Body of pancreas (tissue), 4 donors: ENCODE data around the gene SOCS3. TPM values are rescaled to one million over a fixed set of nuclear protein-coding genes. Genes with fewer than 3 reads are reported as not detected.

Source experiments
- ATAC-seq: fragments of 150-250 bp; one replicate; pipeline ENCODE4 v1.9.1; 2016
- DNase-seq, 4 donors: peaks; one replicate each; pipeline ENCODE4 v3.0.0-alpha.2; 2019
- H3K27ac ChIP-seq, 4 donors: fragments of 200-600 bp; sonication (generic); 1 replicate in 3 of 4; 2 replicates in 1 of 4; pipeline versions ENCODE4 v1.5.1 to v1.6.1; 2016 to 2019; ENCODE audit warnings: mild to moderate bottlenecking in 1 of 4, mixed read lengths in 1 of 4, moderate library complexity in 1 of 4
- H3K27me3 ChIP-seq, 2 donors: fragments of 200-600 bp; sonication (generic); one replicate each; pipeline ENCODE4 v1.6.0; 2016; ENCODE audit warnings: mild to moderate bottlenecking in 1 of 2
- H3K36me3 ChIP-seq, 2 donors: fragments of 200-600 bp; sonication (generic); replicated peaks in 1 of 2; 2 replicates each; pipeline ENCODE4 v1.5.1; 2016; ENCODE audit warnings: low read depth in 2 of 2; ENCODE audit not compliant: insufficient read depth in 1 of 2
- H3K4me1 ChIP-seq: fragments of 200-600 bp; sonication (generic); one replicate; pipeline ENCODE4 v1.6.0; 2016
- H3K4me3 ChIP-seq, 2 donors: fragments of 200-600 bp; sonication (generic); 1 replicate in 1 of 2; 2 replicates in 1 of 2; pipeline ENCODE4 v1.5.1; 2016 to 2019
- H3K9me3 ChIP-seq, 3 donors: fragments of 200-600 bp; sonication (generic); 1 replicate in 2 of 3; 2 replicates in 1 of 3; pipeline ENCODE4 v1.5.1; 2016
- POLR2A ChIP-seq, 3 donors: fragments of 450-650 bp; IDR thresholded peaks; one replicate each; pipeline ENCODE4 v1.6.1; 2016; ENCODE audit warnings: antibody characterized with exemption in 3 of 3, mild to moderate bottlenecking in 2 of 3
- WGBS, 2 donors: methylation state at CpG; one replicate each; pipeline ENCODE4 v1.1.5; 2017; 5-methylcytosine and 5-hydroxymethylcytosine counted together
- intact Hi-C: fragments of 100-400 bp; cut with DNase I; formaldehyde crosslinking; loops from one replicate; pipeline ENCODE4 v1.15.1; 2023
- total RNA-seq, 2 donors: library from RNA; depleted of rRNA; stranded (reverse); fragments of >200 nt; gene quantifications; one replicate each; pipeline ENCODE4 v1.1.0, GENCODE V29; 2016
- TF ChIP-seq, protein P1 (sequence below), 7 experiments: fragments of 450-650 bp in 4 of 7; fragments of 200-600 bp in 3 of 7; sonication (generic) in 3 of 7; IDR thresholded peaks; one replicate each; pipeline ENCODE4 v1.5.1; 2016 to 2019; ENCODE audit warnings: antibody characterized with exemption in 7 of 7

Gene SOCS3
- total RNA-seq, 2 donors from 2014 or later = 21.0 to 63.9 TPM

DNA sequence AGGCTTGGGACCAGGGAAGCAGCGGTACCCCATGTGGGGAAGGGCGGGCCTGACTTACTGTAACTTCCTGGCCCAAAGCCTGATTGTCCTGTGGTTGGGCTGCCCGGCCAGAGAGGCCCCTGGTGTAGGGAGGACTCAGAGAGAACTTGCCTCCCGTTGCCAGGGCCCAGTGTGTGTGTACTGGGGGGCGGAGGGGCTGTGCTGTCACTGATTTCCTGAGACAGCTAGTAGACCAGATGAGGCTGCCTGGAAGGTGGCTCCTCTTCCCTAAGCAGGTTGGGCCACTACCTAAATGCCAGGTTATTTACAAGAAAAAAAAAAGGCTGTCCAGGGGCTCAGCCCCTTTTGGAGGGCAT, 16.7 kb downstream of the SOCS3 start:
- ATAC-seq (no peak), DNase-seq (peak in 3 of 4 donors; percentile 39 to 72 (median 42))
- no peaks in the 10 kb centered on the region for H3K36me3 ChIP-seq
- H3K9me3 ChIP-seq = no peaks in the 10 kb centered on the region
- peak overlapping the region; percentile 13 to 88 (median 86) for H3K27ac ChIP-seq
- H3K27me3 ChIP-seq = no peaks in the 10 kb centered on the region
- WGBS, 2 donors = 38 to 51% methylated on average over 4 to 5 of the region's 5 CpGs
- H3K4me3 ChIP-seq = no peak overlapping the region
- intact Hi-C loops = no loop called here
- TF ChIP-seq, protein P1, sequence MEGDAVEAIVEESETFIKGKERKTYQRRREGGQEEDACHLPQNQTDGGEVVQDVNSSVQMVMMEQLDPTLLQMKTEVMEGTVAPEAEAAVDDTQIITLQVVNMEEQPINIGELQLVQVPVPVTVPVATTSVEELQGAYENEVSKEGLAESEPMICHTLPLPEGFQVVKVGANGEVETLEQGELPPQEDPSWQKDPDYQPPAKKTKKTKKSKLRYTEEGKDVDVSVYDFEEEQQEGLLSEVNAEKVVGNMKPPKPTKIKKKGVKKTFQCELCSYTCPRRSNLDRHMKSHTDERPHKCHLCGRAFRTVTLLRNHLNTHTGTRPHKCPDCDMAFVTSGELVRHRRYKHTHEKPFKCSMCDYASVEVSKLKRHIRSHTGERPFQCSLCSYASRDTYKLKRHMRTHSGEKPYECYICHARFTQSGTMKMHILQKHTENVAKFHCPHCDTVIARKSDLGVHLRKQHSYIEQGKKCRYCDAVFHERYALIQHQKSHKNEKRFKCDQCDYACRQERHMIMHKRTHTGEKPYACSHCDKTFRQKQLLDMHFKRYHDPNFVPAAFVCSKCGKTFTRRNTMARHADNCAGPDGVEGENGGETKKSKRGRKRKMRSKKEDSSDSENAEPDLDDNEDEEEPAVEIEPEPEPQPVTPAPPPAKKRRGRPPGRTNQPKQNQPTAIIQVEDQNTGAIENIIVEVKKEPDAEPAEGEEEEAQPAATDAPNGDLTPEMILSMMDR (IDR thresholded peaks at IDR 0.05) = no peak
- TF ChIP-seq POLR2A (IDR thresholded peaks at IDR 0.05) = no peak
- peaks cover 52% of the 10 kb centered on the region for H3K4me1 ChIP-seq

DNA sequence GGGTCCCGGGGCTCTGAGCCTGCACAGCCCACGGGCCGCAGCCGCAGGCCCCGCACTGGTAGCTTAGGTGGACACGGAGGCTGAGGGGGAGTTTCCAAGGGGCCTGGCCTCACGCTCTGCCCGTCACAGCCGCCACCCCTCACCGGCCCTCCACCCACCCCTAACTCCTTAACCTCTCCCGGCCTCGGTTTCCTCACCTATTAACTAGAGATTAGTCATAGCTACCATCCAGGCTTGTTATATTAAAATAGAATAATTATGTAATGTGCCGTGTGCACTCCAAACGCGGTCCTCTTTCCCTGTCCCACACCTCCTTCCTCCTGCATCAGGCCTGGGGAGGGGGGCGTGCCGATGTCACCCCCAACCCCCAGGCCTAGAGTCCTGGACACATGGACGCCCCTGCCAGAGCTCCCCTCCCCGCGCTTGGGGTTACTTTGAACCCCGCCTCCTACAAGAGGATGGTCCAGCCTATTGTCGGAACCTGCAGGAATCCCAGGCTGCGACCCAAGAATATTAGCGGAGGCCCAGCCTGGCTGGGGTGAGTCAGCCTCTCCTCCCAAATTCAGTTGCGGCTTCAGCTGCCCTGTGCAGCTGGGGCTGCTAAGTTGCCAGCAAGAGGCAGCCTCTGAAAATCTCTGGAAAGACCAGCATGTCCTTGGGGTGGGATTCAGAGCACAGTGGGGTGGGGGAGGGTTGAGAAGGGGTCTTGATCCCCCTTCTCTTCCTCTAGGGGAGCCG, 17.3 kb downstream of the SOCS3 start:
- H3K36me3 ChIP-seq = no peaks in the 10 kb centered on the region
- TF ChIP-seq POLR2A (IDR thresholded peaks at IDR 0.05) = no peak
- TF ChIP-seq, protein P1 (IDR thresholded peaks at IDR 0.05) = no peak
- no peaks in the 10 kb centered on the region for H3K27me3 ChIP-seq
- no peak overlapping the region for H3K4me3 ChIP-seq
- H3K27ac ChIP-seq = peak overlapping the region; percentile 50 to 88 (median 86)
- H3K4me1 ChIP-seq = peaks cover 50% of the 10 kb centered on the region
- ATAC-seq (peak; percentile 3), DNase-seq (peak in 2 of 4 donors; percentile 28 to 51)
- 55 to 64% methylated on average over 12 to 26 of the region's 26 CpGs for WGBS, 2 donors
- no peaks in the 10 kb centered on the region for H3K9me3 ChIP-seq
- intact Hi-C loops = no loop called here

DNA sequence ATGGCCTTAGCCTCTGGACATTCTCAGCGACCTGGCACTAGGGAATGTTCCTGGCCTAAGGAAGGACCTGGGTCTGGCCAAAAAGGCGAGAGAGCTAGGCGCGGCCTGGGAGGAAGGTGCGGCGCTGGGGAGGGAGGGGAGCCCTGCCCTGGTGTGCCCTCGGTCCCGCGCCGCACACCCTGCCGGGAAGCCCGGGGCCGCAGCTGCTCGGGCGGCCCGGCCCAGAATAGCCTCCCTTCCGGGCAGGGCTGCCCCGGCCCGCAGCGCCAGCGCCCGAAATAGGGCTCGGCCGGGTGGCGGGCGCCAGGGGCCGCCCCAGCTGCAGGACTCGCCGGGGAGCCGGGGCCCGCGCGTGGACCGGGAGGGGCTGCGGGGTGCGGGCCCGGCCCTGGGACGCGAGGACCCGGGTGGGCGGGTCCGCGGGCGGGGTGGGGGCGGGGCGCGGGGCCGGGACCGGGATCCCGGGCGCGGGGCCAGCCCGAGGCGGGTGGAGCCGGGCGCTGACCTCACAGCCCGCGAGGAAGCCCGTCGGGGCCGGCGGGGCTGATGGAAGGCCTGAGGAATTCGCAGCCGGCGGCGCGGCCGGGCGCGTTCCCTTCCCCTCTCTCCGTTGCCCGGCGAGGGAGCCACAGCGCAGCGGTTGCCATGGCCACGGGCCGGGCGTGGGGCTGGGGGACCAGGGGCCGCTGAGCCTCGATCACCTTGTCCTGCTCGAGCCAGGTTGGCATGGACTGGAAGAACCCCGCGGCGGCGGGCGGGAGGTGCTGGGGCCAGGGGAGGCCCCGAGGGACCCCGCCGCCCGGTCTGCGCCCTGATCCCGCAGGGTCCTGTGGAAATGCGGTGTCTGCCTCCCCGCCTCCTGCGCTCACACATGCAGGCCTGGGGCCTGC, 18.1 kb downstream of the SOCS3 start:
- peaks cover 41% of the 10 kb centered on the region for H3K4me1 ChIP-seq
- H3K36me3 ChIP-seq = no peaks in the 10 kb centered on the region
- peak overlapping the region; percentile 50 to 88 (median 86) for H3K27ac ChIP-seq
- no peaks in the 10 kb centered on the region for H3K27me3 ChIP-seq
- no peaks in the 10 kb centered on the region for H3K9me3 ChIP-seq
- peak; percentile 86 for ATAC-seq
- peak; percentile 80 to 85 (median 82) for DNase-seq
- 5 to 18% methylated on average over 1 to 87 of the region's 95 CpGs for WGBS, 2 donors
- intact Hi-C loops = no loop called here
- TF ChIP-seq, protein P1 (IDR thresholded peaks at IDR 0.05) = peak in 1 of 7 experiments; percentile 19
- TF ChIP-seq POLR2A (IDR thresholded peaks at IDR 0.05) = peak; percentile 23 to 51 (median 43)
- H3K4me3 ChIP-seq = no peak overlapping the region

DNA sequence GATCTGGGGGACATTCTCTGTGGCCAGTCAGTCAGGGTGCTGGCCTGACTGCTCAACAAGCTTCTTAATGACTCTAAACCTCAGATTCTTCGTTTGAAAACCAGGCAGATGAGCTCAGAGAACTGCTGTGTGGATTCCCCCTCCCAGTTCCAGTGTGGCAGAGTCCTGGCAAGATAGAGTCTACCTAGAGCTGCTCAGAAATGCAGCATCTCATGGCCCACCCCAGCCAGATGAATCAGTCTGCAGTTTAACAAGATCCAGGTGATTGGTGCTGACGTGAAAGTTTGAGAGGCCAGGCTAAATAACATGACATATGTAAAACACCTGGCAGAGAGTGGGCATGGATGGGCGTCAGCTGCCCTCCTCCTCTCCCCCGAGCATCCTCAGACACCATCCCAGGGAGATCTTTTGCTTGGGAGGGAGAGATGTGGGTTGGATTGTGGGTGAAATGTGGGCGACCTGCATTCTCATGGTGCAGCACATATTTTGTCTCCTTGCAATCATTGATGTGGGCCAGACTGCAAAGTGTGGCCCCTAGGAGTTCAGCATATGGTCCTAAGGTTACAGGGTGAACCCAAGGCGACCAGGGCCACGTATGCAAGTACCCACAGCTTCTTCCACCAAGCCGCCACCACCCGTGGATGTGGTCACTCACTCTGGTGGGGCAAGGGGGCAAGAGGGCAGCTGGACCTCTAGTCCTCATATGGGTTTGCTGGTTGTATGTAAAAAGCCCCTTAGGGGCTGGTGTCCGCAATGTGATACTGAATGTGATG, 19.5 kb downstream of the SOCS3 start:
- no peak overlapping the region for H3K4me3 ChIP-seq
- no peaks in the 10 kb centered on the region for H3K27me3 ChIP-seq
- intact Hi-C loops = no loop called here
- WGBS, 2 donors = 76 to 81% methylated on average over 9 to 10 of the region's 10 CpGs
- H3K27ac ChIP-seq = no peak overlapping the region
- no peaks in the 10 kb centered on the region for H3K36me3 ChIP-seq
- peaks cover 27% of the 10 kb centered on the region for H3K4me1 ChIP-seq
- no peaks in the 10 kb centered on the region for H3K9me3 ChIP-seq
- no peak for TF ChIP-seq POLR2A (IDR thresholded peaks at IDR 0.05)
- TF ChIP-seq, protein P1 (IDR thresholded peaks at IDR 0.05) = no peak
- no peak for ATAC-seq
- no peak for DNase-seq
